Measurements from ENCODE around the gene CXXC5.

CXXC5 gene

DNA sequence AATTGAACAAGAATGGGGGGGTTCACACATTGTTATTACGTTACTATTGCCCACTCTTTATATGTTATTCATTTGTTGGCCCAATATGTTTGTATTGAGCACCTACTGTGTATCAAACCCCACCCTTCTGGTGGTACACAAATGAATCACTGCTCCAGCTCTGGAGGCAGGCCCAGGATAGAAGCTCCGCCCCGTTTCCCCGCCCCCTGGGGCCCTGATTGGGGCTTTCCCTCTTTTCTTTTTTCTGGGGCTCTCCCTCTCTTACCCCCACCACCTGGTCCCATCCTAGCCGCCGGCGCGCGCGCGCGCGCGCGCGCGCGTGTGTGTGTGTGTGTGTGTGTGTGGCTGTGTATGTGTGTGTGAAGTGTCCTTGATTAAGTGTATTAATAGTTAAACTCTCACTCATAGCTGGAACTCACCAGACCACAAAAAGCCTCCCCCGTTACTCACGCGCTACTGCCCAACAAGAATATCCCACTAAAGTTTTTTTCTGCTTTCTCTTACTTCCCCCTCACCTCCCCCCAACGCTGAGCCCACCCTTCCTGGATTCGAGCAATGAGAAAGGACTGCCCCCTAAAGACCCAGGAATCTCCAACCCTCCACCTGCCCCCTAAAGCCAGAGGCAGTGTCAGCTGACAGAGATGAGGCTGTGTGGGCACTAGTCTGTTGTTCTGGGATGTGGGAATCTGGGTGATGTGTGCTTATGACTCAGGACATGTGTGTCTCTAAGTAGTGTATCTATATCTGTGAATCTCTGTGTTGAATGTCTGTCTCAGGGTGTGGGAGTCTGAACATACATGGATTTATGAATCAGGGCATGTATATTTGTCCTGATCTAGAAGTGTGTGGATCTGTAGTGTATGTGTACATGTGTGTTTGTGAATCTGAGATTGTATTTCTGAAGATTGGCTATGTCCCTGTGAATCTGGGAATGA, 4.0 kb downstream of the CXXC5 start:
- DNase-seq = peak in 4 of 6 experiments; percentile 23 to 47 (median 36)

DNA sequence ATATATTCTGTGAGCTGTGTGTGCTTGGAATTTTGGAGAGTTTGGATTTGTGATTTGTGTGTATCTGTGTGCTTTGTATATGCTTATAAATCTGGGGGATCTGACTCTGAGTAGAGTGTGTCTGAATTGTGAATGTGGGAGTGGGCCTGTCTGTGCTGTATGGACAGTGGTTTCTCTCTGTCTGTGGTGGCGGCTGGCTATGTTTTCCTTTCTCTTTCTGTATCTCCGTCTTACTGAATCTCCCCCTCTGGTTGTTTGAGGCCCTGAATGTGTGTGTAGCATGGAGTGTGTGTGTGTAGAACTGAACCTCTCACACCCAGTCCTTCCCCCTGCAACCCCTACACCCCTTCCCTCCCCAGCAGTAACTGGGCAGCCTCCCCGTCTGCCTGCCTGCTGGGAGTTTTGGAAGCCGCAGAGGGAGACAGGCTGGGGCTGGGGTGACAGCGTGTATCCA, 4.7 kb downstream of the CXXC5 start:
- no peak for DNase-seq

DNA sequence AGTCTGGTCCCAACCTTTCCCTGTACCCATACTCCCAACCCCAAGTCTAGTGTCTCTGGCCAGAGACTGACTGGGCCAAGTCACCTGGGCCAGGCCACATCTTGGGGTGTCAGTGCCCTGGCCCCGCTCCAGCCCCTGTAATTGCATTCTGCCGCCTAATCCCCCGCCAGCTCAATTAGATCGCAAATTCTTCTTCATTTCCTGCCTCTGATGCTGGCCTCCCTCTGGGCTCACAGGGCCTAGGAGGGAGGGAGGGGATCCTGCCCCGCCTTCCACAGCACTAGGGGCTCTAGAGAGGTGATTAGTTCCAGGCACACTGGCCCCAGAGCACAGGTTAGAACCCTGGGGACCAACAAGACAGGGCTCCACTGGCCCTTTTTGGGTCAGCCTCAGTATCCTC, 5.5 kb downstream of the CXXC5 start:
- DNase-seq = no peak

DNA sequence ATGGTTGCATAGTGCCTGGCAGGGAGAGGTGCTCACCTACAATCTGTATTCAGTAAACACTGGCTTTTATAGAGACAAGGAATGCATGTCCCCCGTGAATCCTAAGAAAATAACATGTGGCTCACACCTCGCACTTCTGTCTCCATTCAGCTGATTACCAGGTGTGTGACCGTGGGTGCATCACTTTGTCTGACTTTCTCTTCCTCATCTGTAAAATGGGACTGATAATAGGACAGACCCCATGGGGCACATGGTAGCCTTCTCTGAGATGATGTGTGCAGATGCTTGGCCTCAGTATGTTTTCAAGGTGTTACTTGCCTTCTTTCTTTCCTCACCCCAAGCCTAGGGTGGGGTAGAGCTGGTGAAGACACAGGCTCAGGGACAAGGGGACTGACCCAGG, 6.3 kb downstream of the CXXC5 start:
- DNase-seq = no peak

DNA sequence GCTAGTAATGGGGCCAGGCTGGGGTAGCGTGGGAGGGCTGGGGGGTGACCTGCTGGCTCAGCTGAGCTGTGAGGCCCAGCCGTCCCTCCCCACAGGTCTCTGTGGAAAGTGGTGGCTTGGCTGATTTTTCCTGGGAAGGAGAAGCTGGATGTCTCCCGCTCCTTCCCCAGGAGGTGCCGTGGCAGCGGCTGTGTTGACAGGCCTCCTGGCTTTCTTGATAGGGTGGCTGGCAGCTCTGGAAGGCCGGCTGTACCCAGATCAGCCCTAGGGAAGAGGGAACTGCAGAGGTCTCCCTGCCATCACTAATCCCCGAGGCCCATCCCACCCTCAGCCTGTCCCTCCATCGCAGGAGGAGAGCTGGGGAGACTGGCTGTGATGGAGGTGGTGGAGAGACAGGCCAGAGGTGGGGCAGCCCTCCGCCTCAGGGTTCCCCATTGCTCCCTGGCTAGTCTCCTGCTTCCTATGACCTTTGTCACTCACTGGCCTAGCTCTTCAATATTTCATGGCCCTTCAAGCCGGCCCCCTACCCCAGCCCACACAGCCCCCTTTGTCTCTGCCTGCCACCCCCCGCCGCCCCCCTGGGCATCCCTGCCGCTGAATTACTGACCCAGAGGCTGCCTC, 6.8 kb downstream of the CXXC5 start:
- no peak for DNase-seq

DNA sequence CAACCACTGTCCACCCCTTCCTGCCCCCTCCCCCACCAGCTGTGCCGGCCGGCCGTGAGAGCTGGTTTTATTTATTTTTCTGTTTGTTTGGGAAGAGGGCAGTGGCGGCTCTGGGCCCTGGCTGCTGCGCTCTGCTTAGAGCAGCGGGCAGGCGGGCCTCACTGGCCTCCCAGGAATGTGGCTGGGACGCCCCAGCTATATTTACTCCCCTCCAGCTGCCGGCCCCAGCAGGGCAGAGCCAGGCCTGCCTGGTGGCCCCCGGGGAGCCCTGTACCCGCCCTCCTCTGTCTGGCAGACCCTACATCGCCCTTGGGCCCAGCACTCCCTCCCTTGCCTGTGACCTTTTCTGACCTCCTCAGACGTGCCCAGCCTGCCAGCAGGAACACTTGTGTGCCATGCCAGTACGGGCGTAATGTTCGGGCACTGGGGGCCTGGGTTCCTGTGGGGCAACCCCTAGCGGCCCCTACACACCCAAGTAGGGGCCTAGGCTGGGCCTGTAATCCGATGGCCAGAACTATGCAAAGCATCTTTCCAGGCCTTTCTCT, 7.7 kb downstream of the CXXC5 start:
- DNase-seq = no peak

DNA sequence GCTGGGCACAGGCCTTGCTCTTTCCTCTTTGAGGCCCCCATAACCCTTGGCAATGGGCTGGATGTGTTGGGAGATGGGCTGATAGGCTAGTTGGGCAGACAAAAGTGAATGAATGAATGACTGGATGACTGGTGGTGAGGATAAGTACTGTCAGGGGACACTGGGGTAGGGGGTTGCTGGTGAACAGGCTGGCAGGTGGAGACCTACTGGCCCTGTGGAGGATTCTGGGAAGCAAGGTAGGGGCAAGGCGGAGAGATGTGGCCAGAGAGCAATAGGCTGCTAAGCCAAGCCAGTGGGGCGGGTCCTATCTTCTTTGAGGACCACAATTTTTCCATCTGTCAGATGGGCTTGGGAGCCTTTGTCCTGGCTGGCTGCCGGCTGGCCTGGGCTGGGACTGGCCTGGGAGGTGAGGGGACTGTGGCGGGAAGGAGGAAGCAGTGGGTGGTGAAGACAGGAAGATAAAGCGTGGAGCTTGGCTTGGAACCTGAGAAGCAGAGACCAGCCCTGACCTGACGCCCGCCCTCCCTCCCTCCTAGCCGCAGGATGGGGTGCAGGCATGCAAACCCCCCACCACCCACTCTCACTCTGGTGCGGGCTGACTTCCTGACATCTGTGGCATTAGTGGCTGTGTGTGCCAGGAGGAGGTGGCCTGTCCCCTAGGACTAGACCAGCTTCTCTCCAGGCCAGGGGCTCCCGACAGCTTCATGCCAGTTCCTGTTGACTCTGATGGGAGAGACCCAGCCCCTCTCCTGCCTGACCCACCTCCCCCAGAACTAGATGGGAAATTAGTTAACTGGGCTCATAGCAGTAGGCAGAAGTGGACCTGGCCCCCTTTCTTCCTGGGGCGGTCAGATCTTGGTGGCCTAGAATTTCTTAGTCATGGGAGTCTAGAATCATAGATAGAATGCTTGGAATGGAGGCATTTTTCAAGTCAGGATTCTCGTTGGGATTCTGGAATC, 9.5 kb downstream of the CXXC5 start:
- DNase-seq = no peak

DNA sequence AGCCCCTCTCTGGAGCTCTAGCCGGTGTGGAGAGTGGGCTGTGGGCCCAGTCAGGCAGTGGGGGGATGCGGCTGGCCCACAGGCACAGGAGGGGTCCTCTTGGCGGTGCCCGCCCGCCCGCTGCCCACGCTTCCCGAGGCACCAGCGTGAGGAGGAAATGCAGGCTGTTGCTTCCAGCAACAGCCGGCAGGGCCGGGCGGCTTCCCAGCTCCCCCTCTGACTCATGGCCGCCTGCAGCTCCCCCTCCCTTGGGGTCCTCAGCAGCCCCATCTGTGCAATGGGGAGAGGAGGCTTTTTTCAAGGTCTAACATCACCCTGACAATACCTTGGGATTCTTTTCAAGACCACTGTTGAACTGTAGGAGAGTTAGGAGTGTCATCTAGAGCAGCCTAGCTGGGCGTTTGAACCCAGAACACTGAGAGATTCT, 10.4 kb downstream of the CXXC5 start:
- no peak for DNase-seq

DNA sequence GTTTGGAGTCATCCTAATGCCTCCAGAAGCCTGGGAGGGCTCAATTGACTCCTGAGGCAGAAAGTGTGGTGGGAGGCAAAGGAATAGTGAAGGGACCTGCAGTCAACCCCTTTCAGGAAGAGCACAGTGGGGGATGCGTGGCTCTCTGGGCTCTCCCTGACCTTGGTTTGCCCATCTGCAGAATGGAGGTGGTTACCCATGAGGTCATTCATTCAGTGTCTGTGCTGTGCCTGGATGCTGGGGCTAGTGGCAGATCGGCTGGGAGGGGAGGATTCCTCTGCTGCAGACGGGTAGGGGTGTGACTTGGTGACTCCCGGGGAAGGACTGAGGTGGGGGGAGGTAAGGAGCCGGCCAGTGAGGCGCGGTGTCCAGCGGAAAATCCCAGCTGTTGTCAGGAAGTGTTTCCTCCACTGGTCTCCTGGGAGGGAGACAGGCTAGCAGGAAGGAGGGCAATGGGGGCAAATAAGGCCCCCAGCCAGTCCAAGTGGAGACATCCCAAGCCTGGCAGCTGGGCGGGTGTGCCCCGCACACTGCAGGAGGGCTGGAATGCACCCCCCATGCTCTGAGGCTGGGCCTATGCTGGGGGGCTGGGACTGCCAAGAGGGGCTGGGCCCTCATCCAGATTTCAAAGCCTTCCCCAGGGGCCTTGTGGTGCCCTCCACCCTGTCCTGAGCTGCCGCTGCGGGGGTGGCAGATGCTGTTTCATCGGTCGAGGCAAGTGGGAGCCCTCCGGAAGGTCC, 10.9 kb downstream of the CXXC5 start:
- DNase-seq = no peak

DNA sequence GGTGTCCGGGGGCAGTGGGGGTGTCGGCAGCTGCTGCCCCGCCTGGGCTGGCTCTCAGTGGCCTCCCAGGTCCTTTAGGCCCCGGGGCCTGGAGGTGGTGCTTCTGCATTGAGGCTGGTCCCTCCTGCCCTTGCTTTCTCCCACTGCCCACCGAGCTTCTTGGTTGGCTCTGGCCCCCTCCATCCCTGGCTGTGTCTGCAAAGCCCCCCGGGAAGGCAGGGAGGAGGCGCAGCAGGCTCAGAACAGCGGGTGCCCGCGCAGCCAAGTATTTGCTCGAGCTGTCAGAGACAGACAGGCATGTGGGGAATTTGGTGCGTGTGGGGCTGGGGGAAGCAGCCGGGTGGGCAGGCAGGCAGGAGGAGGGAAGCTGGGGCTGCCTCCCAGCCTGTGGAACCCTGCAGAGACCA, 11.5 kb downstream of the CXXC5 start:
- no peak for DNase-seq

DNA sequence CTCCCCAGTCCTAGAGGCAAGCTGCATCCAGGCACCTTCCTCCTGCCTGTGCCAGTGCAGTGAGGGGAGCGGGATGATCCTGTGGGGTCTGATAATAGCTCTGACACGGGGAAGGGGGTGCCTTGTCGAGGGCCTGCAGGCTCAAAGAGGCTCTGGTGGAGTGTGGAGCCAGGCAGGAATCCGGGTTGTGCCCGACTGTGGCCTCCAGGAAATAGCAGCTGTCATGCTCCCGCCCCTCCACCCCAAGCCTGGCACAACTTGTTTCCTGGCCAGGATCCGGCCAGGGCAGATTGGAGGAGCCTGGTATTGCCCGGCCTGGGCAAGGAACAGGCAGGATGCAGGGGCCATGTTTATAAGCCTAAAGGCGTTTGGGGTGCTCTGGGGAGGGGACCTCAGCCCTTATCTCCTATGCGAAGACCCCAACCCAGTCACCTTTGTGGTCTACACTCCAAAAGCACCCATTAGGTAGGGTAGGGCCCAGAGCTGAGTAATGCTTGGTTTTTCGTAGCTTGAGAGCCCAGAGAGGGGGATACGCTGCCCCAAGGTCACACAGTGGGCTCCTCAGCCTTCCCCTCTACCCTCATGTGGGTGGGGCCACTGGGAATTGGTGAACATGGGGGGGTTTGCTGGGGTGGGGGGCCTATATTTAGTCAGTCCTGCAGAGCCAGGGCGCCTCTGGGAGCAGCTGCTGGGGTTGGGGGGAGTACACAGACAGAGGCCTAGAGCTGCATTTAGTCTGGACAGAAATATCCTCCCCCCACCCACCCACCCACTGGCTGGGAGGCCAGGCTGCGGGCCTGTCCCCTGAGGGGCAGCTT, 12.2 kb downstream of the CXXC5 start:
- no peak for DNase-seq

DNA sequence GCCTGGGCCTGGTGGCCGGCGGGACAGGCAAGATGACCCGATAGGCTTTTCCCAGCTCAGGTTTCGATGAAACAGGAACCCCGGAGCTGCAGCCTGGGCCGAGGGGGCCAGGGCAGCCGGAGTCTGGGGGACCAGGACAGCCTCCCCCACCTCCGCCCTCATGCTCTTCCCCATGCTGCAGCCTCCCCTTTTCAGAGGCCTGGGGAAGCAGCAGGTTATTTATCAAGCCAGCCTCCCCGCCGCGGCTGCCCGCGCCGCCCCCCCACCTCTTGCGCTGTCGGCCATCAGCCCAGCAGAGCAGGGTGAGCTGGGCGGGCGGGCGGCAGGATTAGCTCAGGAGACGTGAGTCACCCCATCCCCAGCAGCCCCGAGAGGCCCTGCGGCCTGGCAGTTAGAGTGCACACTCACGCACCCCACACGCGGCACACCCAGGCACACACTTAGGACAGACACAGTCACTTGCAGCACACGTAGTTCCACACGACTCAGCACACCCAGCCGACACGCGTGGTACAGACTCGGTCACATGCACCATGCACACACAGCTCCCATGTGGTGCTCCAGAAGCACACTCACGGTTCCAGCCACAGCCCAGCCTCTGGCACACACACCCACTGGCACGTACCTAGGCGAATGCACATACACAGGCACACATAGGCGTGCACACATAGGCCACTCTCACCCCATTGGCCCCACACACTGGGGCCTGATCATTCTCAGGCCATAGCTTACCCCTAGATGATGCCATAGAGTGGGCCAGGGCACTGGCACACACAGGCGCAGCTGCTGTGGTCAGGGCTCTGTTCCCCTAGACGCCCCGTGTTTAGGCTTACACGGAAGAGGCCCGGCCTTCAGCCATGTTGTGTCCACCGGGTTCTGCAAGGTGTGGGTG, 13.0 kb downstream of the CXXC5 start:
- no peak for DNase-seq

DNA sequence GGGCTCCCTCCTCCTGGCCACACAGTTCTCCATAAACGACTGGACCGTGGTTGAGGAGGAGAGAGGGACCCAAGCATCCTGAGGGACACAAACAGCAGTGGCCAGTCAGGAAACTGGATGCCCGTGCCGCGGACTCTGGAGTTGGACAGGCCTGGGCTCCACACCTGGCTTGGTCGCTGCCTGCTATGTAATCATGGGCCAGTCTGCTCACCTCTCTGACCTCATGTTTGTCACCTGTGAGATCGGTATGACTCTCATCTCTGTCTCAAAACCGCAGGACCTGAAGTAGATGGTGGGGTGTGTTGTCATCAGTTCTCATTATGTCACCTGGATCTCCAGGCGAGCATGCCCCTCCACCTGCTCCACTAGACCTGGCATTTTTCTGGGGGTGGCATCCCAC, 14.5 kb downstream of the CXXC5 start:
- no peak for DNase-seq

DNA sequence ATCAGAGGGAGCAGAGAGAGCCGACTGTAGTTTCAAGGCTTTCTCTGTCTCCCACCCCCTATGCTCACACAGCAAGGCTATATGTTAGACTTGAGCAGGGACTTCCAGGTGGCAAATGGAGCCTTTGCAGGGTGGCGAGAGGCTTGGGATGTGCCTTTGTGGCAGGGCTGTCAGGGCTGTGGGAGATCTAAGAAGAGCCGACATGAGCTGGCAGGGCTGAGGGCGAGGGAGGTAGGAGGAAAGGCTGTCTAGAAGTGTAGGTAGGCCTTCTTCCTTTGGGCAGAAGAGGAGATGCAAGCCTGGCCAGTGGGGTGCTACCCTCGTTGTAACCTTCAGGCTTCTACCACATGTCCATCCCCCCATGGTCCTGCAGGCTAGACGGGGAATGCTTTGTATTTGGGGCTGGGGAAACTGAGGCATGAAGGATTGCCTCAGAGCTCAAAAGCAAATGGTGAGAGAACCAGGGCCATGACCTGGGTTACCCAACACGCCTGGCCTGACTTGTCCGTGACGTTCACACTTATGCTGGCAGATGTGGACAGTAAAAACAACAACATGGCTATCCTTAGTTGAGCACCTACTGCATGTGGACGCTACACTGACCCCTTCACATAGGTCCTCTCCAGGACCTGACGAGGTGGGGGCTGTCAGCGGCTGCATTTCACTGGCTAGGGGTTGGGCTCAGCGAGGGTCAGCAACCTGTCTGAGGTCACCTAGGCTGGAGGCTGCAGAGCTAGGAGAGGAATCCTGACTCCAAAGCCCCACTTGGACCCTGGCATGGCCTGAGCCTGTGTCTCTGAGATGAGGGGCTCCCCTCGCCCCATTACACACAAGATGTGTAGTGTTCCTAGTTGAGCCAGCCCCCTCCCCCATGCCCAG, 15.3 kb downstream of the CXXC5 start:
- no peak for DNase-seq

DNA sequence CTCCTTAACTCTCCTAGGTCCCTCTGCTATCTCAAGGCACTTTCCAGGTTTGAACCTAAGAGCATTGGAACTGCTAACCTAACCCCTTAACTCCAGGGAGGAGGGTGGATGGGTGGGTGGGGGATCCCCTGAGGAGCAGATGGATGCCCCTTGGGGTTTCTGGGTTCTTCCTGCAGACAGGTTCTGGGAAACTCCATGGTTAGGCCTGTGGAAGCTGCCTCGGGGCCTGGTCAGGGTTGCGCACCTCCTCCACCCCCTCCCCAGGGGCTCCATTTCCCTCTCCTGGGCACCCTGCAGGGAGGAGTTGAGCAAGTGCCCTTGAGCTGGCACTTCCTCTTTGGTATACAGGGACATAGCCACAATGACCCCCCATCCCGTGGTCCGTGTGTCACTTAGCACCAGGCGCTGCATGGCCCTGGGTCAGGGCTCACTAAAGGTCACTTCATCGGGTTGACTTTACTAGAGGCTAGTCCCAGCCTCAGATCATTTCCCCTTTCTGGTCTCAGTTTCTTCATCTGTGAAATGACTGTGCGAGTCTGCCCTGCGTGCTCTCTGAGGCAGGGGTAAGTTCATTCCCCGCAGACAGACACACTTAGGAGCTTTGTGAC, 16.0 kb downstream of the CXXC5 start:
- no peak for DNase-seq

DNA sequence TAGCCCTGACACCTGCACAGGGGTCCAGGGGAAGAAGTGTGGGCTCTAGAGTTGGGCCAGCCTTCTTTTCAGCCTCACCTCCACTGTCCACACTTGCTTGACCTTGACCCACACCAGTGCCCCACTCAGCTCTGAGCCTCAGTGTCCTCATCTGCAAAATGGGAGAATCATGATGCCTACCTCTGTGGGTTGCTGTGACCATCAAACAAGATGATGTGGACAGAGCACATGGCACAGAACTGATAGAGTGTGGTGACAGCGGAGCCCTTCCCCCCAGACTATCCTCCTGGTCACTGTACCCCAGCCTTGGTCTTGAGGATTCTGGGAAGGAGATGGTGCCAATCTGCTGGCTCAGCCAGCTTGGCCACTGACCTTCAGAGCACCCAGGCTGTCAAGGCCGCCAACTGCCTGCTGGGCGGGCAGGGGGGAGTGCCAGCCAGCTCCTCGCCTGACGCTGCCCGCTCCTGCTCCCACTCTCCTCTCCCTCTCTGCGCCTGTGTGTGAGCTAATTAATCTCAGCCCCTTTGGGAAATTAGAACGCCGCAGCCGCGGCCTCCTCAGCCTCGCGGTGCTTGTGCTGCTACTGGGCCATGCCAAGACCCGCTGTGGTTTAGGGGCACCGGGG, 16.7 kb downstream of the CXXC5 start:
- no peak for DNase-seq

DNA sequence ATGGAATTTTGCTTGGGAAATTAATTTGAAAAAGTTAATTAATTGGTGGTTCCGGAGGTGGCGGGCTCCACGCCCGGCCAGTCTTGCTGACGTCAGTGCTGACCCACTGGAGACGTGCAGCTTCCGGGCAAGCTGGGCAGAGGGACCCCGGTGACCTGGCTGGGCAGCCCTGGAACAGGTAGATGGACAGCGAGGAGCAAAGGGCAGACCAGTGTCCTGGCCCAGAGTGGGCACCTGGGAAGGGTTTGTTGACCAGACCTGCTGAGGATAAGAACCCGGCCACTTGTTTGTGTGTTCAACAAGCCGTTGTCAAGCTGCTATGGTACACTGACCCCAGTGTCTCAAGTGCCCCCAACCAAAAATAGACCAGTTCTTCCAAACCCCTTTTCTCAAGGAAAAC, 17.5 kb downstream of the CXXC5 start:
- no peak for DNase-seq

DNA sequence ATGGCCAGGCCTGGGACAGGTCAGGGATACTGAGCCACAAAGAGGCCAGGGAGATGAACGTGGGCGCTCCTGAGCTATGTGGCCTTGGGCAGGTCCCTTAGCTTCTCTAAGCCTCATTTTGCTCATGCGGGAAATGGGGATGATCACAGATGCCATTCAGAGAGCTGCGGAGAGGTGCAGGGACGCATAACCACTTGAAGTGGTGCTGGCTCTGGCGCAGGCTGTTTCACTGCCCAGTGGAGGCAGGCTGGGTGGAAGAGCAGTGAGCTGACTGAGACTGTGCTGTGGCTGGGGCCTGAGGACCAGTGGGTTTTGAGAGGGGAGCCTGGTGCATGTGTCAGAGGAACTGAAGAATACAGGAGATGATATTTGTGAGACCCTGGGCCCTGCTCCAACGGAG, 18.4 kb downstream of the CXXC5 start:
- no peak for DNase-seq

Measured in stimulated activated naive CD4-positive, alpha-beta T cell (primary cell).